Activated T-cell treated with anti-CD3 and anti-CD28 coated beads, Interleukin-2, amount 50 U/mL, for 48 hours (primary cell): Measurements from ENCODE around the gene PES1.
"Not testable (repeated sequence)": the region's sequence is repeated elsewhere in the genome, so short reads cannot be mapped to it uniquely, and the experiment has no call there.

Source experiments
- DNase-seq, 2 experiments: peaks; one replicate each; pipeline ENCODE4 v3.0.0-alpha.2; 2020

PES1 gene

GRCh38 chr22:30607300-30607930 is 15.7 kb upstream of the PES1 start:
- DNase-seq: no peak

GRCh38 chr22:30606455-30607299 is 15.0 kb upstream of the PES1 start, which contains the start of gene TCN2:
Gene TCN2 (plus strand): TSS chr22:30607174. CDS start chr22:30607332, 158 bp downstream.
- peak; percentile 59 to 63 for DNase-seq

GRCh38 chr22:30605449-30606110 is 13.9 kb upstream of the PES1 start:
- peak; percentile 64 to 67 for DNase-seq

- DNase-seq: no peak
Measured at GRCh38 chr22:30604723-30605122, 13.0 kb upstream of the PES1 start.

GRCh38 chr22:30603801-30604200 is 12.1 kb upstream of the PES1 start:
- no peak for DNase-seq

GRCh38 chr22:30602049-30602448 is 10.3 kb upstream of the PES1 start:
- no peak for DNase-seq

GRCh38 chr22:30601464-30601863 is 9.8 kb upstream of the PES1 start:
- no peak for DNase-seq

- no peak for DNase-seq
Measured at GRCh38 chr22:30600921-30601320, 9.2 kb upstream of the PES1 start.

GRCh38 chr22:30598986-30599385 is 7.3 kb upstream of the PES1 start:
- DNase-seq: no peak

GRCh38 chr22:30596886-30597285 is 5.2 kb upstream of the PES1 start:
- DNase-seq: no peak

- DNase-seq: no peak
Measured at GRCh38 chr22:30596199-30596598, 4.5 kb upstream of the PES1 start.

- not testable (repeated sequence) for DNase-seq
Measured at GRCh38 chr22:30592360-30592713, 627 bp upstream of the PES1 start.

GRCh38 chr22:30591191-30591587 is 521 bp downstream of the PES1 start:
- DNase-seq: no peak

GRCh38 chr22:30586414-30586813 is 5.3 kb downstream of the PES1 start:
- no peak for DNase-seq

GRCh38 chr22:30584441-30584840 is 7.3 kb downstream of the PES1 start:
- DNase-seq: no peak

GRCh38 chr22:30582788-30583545 is 8.7 kb downstream of the PES1 start:
- no peak for DNase-seq

GRCh38 chr22:30582051-30582450 is 9.7 kb downstream of the PES1 start:
- DNase-seq: no peak

GRCh38 chr22:30580896-30581295 is 10.8 kb downstream of the PES1 start:
- DNase-seq: no peak

GRCh38 chr22:30578481-30578880 is 13.2 kb downstream of the PES1 start:
- DNase-seq: no peak

- DNase-seq: no peak
Measured at GRCh38 chr22:30575859-30576258, 15.9 kb downstream of the PES1 start.

GRCh38 chr22:30574997-30575671 is 16.6 kb downstream of the PES1 start:
- DNase-seq: peak in 1 of 2 experiments; percentile 27
